ENCODE results near the gene LMLN. TPM values are rescaled to one million over a fixed set of nuclear protein-coding genes. Genes with fewer than 3 reads are reported as not detected.
"Not testable (repeated sequence)": the region's sequence is repeated elsewhere in the genome, so short reads cannot be mapped to it uniquely, and the experiment has no call there.

LMLN gene
- total and polyA plus RNA-seq, 2 donors from 2014 or later: 1.6 to 10.5 TPM

DNA sequence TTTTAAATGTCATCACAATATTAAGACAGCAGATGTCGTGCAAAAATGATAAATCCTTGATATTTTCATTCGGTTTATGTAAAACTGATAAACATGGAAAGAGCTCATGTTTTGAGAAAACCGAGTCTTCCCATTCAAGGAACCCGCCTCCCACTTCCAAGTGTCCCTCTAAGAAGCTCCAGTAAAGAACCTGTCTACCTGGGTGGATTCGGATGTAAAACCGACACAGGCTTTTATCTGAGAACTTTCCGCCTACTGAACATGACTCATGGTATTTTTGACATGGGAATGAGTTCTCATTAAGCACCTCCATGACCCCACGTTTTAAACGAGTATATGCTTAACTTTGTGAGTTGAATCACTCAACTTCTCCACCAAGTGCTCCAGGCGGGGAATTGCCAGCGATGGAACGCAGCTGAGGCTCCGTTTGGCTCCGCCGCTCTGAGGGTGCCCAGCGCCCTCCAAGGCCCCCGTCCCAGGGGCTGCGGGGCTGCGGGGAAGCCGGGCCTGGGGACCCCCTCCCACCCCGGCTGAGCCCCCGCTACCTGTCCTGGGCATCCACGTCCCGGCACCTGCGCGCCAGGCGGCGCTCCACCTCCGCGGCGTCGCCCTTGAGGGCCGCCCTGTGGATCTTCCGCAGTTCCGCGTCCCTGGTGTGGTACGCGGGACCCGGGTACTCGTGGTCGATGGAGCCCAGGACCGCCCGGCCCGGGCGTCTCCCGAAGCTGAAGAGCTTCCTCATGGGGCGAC is 119.9 kb downstream of the LMLN start:
- TF ChIP-seq, protein P1, sequence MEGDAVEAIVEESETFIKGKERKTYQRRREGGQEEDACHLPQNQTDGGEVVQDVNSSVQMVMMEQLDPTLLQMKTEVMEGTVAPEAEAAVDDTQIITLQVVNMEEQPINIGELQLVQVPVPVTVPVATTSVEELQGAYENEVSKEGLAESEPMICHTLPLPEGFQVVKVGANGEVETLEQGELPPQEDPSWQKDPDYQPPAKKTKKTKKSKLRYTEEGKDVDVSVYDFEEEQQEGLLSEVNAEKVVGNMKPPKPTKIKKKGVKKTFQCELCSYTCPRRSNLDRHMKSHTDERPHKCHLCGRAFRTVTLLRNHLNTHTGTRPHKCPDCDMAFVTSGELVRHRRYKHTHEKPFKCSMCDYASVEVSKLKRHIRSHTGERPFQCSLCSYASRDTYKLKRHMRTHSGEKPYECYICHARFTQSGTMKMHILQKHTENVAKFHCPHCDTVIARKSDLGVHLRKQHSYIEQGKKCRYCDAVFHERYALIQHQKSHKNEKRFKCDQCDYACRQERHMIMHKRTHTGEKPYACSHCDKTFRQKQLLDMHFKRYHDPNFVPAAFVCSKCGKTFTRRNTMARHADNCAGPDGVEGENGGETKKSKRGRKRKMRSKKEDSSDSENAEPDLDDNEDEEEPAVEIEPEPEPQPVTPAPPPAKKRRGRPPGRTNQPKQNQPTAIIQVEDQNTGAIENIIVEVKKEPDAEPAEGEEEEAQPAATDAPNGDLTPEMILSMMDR (IDR thresholded peaks at IDR 0.05; ENCODE audit: borderline replicate concordance, extremely low read depth, insufficient read depth): no peak
- Histone ChIP-seq H3K4me3 (ENCODE audit: low read length in 3 of 3) (peak overlapping the region in 1 of 3 donors; percentile 13), H3K4me1 (ENCODE audit: control insufficient read depth in 2 of 3, insufficient read depth in 2 of 3, low read depth in 1 of 3, low read length in 3 of 3) (no peaks in the 10 kb centered on the region), H3K36me3 (ENCODE audit: control insufficient read depth in 2 of 3, insufficient read depth in 3 of 3, low read length in 3 of 3) (no peaks in the 10 kb centered on the region), H3K9ac (ENCODE audit: low read length in 3 of 3) (no peak overlapping the region), H3K27me3 (ENCODE audit: control insufficient read depth, insufficient read depth, low read length) (peaks cover 20% of the 10 kb centered on the region), H3K27ac (ENCODE audit: low read depth in 2 of 2, low read length in 2 of 2) (no peak overlapping the region), H3K9me3 (ENCODE audit: control insufficient read depth in 2 of 3, insufficient read depth in 1 of 3, low read length in 3 of 3) (no peaks in the 10 kb centered on the region)
- DNase-seq (peak in 3 of 5 donors; percentile 24 to 54 (median 50)), FAIRE-seq (no peak)
- intact Hi-C loops (cut with DNase I): no loop called here

DNA sequence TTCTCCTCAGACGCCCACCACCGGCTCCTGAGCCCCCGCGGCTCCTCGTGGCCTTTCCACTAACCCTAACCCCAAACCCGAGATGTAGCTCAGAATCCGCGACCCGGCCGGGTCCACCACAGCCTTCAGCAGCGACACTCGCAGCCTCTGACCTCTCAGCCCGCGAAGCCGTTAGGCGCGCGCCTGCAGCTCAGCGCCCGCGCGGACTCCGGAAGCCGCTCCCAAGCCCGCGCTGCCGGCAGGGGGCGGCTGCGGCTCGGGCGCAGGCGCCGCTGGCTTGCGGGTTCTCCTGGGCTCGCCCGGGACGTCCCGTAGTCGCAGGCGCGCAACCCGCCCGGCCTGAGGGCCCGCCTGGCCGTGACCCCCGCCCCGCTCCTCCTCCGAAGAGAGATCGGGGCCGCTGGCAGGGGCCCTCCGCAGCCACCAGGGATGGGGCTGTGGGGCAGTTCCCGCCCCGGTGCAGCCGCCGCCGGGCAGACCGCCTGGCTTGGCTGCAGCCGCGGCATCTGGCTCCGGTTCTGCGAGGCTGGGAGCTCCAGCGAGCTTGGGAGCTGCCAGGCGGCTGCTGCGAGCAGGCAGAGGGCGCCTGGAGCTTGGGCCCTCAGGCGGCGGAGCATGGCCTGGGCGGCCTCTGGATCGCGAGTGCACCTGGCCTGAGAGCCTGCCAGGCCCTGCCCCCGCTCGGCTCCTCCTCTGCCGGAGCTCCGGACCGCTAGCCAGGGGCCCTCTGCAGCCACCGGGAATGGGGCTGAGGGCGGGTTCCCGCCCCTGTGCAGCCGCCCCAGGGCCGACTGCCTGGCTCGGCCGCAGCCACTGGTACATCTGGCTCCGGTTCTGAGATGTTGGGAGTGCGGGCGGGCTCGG is 120.7 kb downstream of the LMLN start:
- intact Hi-C loops (cut with DNase I): no loop called here
- H3K9ac ChIP-seq (ENCODE audit: low read length in 3 of 3): no peak overlapping the region
- TF ChIP-seq, protein P1 (IDR thresholded peaks at IDR 0.05; ENCODE audit: borderline replicate concordance, extremely low read depth, insufficient read depth): peak; percentile 68
- H3K36me3 ChIP-seq (ENCODE audit: control insufficient read depth in 2 of 3, insufficient read depth in 3 of 3, low read length in 3 of 3): no peaks in the 10 kb centered on the region
- no peak for FAIRE-seq
- DNase-seq: peak; percentile 84 to 91 (median 87)
- H3K27ac ChIP-seq (ENCODE audit: low read depth in 2 of 2, low read length in 2 of 2): no peak overlapping the region
- H3K4me3 ChIP-seq (ENCODE audit: low read length in 3 of 3): peak overlapping the region in 1 of 3 donors; percentile 13
- peaks cover 25% of the 10 kb centered on the region for H3K27me3 ChIP-seq (ENCODE audit: control insufficient read depth, insufficient read depth, low read length)
- no peaks in the 10 kb centered on the region for H3K9me3 ChIP-seq (ENCODE audit: control insufficient read depth in 2 of 3, insufficient read depth in 1 of 3, low read length in 3 of 3)
- H3K4me1 ChIP-seq (ENCODE audit: control insufficient read depth in 2 of 3, insufficient read depth in 2 of 3, low read depth in 1 of 3, low read length in 3 of 3): no peaks in the 10 kb centered on the region

DNA sequence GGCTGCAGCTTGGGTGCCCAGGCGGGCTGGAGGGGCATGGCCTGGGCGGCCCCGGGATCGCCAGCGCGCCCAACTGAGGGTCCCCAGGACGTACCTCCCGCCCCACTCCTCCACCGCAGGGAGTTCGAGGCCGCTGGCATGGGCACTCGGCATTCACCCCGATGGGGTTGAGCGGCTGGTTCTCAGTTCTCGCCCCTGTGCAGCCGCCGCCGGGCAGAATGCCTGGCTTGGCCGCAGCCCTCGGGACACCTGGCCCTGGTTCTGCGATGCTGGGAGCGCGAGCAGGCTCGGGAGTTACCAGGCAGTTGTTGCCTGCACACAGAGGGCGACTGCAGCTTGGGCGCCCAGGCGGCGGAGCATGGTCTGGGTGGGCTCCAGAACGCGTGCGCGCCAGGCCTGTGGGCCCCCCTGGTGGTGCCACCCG is 121.4 kb downstream of the LMLN start:
- peaks cover 27% of the 10 kb centered on the region for H3K27me3 ChIP-seq (ENCODE audit: control insufficient read depth, insufficient read depth, low read length)

DNA sequence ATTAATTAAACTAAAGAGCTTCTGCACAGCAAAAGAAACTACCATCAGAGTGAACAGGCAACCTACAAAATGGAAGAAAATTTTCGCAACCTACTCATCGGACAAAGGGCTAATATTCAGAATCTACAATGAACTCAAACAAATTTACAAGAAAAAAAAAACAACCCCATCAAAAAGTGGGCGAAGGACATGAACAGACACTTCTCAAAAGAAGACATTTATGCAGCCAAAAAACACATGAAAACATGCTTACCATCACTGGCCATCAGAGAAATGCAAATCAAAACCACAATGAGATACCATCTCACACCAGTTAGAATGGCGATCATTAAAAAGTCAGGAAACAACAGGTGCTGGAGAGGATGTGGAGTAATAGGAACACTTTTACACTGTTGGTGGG is 122.2 kb downstream of the LMLN start:
- H3K9ac ChIP-seq (ENCODE audit: low read length in 3 of 3); FAIRE-seq; H3K4me3 ChIP-seq (ENCODE audit: low read length in 3 of 3); H3K36me3 ChIP-seq (ENCODE audit: control insufficient read depth in 2 of 3, insufficient read depth in 3 of 3, low read length in 3 of 3); DNase-seq; H3K27ac ChIP-seq (ENCODE audit: low read depth in 2 of 2, low read length in 2 of 2); H3K9me3 ChIP-seq (ENCODE audit: control insufficient read depth in 2 of 3, insufficient read depth in 1 of 3, low read length in 3 of 3); intact Hi-C loops (cut with DNase I); H3K4me1 ChIP-seq (ENCODE audit: control insufficient read depth in 2 of 3, insufficient read depth in 2 of 3, low read depth in 1 of 3, low read length in 3 of 3): not testable (repeated sequence)
- peaks cover 25% of the 10 kb centered on the region for H3K27me3 ChIP-seq (ENCODE audit: control insufficient read depth, insufficient read depth, low read length)

More for the DNA sequence above, 121.4 kb downstream of the LMLN start:
- Histone ChIP-seq H3K9me3 (ENCODE audit: control insufficient read depth in 2 of 3, insufficient read depth in 1 of 3, low read length in 3 of 3) (no peaks in the 10 kb centered on the region), H3K4me1 (ENCODE audit: control insufficient read depth in 2 of 3, insufficient read depth in 2 of 3, low read depth in 1 of 3, low read length in 3 of 3) (no peaks in the 10 kb centered on the region), H3K4me3 (ENCODE audit: low read length in 3 of 3) (no peak overlapping the region), H3K36me3 (ENCODE audit: control insufficient read depth in 2 of 3, insufficient read depth in 3 of 3, low read length in 3 of 3) (no peaks in the 10 kb centered on the region), H3K9ac (ENCODE audit: low read length in 3 of 3) (no peak overlapping the region), H3K27ac (ENCODE audit: low read depth in 2 of 2, low read length in 2 of 2) (no peak overlapping the region)
- FAIRE-seq (no peak), DNase-seq (peak in 4 of 5 donors; percentile 16 to 42 (median 26))
- intact Hi-C loops (cut with DNase I): no loop called here
- TF ChIP-seq, protein P1 (IDR thresholded peaks at IDR 0.05; ENCODE audit: borderline replicate concordance, extremely low read depth, insufficient read depth): no peak
